GM18511 (cell line): ENCODE data around the gene DNTT.

Source experiments
- ATAC-seq: cut with Tn5 transposase; IDR thresholded peaks from one replicate; pipeline ENCODE4 v1.9.1; 2021; ENCODE audit warnings: mild to moderate bottlenecking, moderate library complexity; ENCODE audit not compliant: unreplicated experiment

Gene DNTT

DNA sequence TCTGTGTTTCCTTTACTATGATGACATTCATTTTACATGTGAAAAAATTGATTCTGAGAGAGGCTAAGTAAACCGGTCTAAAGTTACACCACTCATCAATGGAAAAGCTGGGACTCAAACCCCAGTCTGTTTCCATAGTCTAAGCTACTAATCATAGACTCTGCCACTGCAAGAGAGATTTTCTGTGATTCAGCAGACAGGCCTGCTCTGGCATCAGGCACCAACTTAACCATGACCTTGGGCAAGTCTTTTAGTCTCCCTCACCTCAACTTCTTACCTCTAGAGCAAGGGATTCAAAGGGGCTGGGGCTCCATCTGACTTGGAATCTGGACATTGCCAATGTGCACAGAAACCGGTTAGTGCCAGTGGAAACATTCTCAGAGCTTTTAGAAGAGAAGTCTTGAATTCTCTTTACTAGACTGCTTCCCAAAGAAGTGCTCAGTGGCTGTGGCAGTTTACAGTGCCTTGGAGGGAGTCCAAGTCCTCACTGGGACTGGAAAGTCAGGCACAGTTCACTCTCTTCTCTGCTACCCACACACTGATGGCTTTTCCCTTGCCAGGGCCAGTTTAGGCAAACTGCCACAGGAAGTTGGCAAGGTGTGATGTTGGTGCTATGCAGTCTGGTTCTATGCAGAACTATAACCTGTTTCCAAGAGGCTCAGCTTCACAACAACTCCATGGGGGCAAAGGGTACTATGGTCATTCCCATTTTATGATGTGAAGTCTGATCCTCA lies 28.4 kb upstream of the DNTT start:
- ATAC-seq = no peak

GRCh38 chr10:96276426-96276825 lies 27.8 kb upstream of the DNTT start:
- no peak for ATAC-seq

- no peak for ATAC-seq
Observed at GRCh38 chr10:96276831-96277230, 27.4 kb upstream of the DNTT start.

DNA sequence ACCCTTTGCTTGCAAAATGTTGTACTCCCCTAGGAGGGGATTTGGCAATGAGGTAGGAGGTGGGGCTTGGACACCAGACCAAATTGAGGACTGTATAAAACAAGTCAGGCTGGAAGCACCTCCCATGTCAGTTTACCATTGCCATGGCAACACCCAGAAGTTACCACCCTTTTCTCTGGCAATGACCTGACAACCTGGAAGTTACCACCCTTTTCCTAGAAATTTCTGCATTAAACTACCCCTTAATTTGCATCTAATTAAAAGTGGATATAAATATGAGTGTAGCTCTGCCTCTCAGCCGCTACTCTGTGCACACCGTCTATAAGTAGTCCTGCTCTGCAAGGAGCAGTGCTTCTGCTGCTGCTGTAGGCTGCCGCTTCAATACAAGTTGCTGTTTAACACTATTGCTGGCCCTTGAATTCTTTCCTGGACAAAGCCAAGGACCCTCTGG lies 25.0 kb upstream of the DNTT start:
- no peak for ATAC-seq

GRCh38 chr10:96280859-96281258 lies 23.4 kb upstream of the DNTT start:
- ATAC-seq = no peak

GRCh38 chr10:96281444-96282029 lies 22.7 kb upstream of the DNTT start:
- ATAC-seq = no peak

GRCh38 chr10:96283351-96283750 lies 20.9 kb upstream of the DNTT start:
- ATAC-seq = no peak

DNA sequence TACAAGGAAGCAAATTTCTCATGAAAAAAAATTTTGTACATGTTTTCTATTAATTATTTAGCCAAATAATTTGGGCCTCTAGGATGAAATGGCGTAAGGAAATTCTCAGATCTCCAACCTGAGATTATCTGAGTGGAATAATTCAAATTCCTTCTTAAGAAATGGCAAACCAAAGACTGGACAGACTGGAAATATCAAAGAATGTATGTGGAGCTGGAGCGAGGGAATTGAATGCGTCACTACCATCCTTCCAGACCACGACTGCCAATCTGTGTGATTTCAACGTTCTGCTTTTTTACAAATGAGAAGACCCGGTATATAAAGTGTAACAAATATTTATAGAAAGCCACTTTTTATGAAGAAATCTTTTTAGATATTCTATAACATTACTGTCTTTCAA lies 20.5 kb upstream of the DNTT start:
- ATAC-seq = no peak

GRCh38 chr10:96285331-96285752 lies 18.9 kb upstream of the DNTT start:
- ATAC-seq = no peak

- ATAC-seq = peak; percentile 66
Observed at GRCh38 chr10:96287392-96288105, 16.7 kb upstream of the DNTT start.

DNA sequence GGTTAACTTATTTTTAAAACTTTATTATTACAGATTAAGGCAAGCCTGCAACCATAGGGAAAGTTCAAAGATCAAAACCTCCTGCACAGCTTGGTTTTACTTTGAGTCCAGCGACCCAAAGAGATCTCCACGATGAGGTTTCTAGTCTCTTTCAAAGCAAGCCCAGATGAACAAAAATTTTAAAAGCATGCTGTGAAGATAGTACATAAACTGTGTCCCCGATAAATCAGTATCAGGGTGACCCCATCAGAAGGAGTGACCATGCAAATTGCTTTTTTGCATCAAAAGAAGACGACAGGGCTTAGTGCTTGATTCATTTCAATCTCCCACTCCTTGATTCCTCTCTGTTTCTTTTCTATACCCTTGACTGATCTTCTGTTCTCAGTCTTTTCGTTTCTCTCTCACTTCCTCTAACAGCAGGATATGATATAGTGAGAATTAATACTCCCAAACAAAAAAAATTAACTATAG lies 16.0 kb upstream of the DNTT start:
- peak; percentile 60 for ATAC-seq

DNA sequence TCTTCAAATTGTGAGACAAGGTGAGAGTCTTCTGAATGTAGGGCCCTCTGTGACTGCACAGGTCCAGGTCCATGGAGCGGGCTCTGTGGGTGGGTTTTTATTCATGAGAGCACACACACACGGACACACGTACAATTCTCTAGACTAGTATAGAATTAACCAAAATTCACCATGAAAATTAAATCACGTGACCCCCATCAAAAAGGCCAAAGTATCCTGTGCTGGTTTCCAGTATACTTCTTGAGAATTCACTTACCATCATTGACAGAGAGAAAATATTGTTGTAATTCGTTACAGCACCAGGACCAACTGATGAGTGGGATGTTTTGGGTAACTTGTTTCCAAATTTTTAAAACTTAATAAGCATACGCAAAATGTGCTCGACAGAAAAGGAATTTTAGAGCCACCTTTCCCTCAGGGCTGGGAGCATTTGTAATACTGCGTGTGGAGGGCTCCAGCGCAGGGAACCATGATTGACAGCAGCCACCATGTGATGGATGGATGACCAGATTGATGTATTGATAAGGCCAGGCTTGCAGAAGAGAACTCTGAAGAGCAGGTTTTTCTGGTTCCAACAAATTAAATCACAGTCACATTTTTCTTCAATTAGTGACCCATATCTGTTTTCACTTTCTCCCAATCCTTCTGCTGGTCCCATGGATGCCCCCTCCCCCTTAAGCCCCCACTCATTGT lies 14.9 kb upstream of the DNTT start:
- no peak for ATAC-seq

- peak; percentile 43 for ATAC-seq
Observed at GRCh38 chr10:96290368-96291133, 13.7 kb upstream of the DNTT start.

DNA sequence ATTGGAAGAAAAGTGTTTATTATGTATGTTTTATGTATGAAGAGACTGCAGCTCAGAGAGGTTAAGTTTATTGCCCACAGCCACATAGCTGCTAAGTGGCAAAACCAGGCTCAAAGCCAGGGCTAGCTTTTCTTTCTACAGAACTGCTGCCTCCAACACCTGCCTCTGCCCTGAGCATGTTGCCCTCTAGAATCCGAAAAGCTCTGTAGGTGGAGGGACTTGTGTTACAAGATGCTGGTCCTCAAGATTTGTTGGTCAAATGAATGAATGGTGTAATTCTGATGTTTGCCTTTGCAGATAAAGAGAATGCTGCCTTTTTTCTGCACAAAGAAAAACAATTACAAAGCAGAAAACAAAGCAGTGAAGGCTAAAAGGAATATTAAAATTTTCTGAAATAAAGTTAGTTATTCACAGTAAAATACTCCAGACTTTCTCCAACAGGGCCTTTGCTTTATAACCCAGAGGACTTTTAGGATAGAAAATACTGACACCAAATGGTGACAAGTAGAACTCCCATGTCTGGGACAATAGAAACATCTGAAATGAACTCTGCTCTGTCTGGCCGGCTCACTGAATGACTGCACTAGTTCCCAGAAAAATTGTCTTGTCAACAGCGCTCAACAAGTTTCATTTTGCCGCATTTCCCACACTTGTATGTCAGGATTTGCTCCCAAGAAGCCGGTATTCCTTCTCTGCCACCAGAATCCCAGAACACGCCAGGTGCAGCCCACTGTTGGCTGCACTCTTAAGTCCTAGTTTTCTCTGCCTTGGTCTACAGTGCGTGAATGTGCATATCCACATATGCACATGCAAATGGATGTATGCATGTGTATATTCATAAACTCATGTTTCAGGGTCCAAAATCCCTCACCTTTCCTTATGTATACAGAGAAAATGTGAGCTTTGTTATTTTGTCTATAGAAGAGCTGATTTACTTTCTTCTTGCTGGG lies 11.0 kb upstream of the DNTT start:
- ATAC-seq = peak; percentile 47

- no peak for ATAC-seq
Observed at GRCh38 chr10:96295475-96295874, 8.8 kb upstream of the DNTT start.

- no peak for ATAC-seq
Observed at GRCh38 chr10:96297486-96297885, 6.7 kb upstream of the DNTT start.

- ATAC-seq = no peak
Observed at GRCh38 chr10:96298362-96298761, 5.9 kb upstream of the DNTT start.

GRCh38 chr10:96299383-96299782 lies 4.9 kb upstream of the DNTT start:
- ATAC-seq = no peak

DNA sequence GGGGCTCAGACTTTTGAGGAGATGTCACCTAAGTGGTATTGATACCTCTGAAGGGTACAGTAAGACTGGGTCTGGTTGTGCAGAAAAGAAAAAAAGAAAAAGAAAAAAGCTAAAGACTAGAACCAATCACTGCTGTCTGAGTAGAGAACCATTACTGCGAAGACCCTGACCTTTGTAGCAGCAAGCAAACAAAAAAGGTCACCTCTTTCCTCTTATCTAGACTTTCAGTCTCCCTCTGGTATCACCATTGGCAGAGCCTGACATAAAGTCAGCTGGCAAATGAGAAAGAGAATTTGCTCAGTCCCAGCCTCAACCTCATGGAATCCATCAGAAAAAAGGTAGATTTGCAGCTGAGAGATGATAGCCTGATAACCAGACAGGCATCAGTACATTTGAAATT lies 2.6 kb upstream of the DNTT start:
- ATAC-seq = no peak
